ENCODE measurements around the gene PAGE2.
A peak's percentile ranks its signal among the peaks of the same experiment; 100 is the strongest.
"Not testable (repeated sequence)": the region's sequence is repeated elsewhere in the genome, so short reads cannot be mapped to it uniquely, and the experiment has no call there.

Gene PAGE2

DNA sequence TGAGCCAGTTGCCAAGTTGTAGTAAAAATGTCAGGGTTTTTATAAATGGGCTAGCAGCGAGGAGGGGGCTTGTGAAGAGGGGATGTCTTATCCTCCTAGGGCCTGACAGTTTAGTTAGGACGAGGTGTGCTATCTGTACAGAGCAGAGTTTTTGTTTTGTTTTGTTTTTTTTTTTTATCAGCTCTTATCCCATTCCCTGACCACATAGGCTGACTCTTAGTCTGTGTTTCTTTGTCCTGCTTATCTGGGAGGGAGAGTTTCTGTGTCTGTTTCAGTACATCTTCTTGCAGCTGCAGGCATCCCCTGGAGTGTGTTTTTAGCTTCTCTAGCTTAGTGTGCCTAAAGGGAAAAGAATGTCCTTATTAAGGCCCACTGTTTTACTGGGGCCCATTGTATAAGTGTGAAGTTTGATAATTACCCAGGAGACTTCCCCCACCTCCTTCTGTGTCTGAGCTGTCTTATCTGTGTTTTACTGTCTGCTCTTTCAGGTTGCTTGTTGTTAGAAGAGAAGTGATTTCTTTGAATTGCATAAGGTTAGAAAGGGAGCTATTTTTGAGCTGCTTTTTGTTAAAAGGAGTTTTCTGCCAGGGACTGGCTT lies 32.0 kb downstream of the PAGE2 start:
- in situ Hi-C loops (cut with MboI; ENCODE audit: low pct_unique_long_range_greater_than_20kb, low sequenced_read_pairs, unreplicated experiment), result no loop called here
- DNase-seq (ENCODE audit: low spot score), result no peak
- TF ChIP-seq CTCF (IDR thresholded peaks at IDR 0.05; ENCODE audit: extremely low read depth, insufficient read depth, missing control alignments), result no peak

DNA sequence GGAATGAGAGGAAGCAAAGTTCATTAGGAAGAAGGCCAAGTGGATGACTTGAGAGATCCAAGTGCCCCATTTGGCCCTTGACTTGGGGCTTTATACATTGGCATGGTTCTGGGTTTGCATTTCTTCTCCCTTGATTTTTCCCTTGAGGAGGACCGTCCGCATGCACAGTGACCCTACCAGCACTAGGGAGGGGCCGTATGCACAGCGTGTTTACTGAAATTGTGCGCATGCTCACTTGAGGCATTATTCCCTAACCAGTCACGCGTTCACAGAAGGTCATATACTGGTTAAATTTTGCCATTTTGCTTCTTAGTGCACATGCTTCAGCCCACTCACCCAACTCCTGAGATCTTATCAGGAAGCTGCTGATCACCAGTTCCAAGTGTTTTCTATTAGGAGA lies 35.1 kb downstream of the PAGE2 start:
- in situ Hi-C loops (cut with MboI; ENCODE audit: low pct_unique_long_range_greater_than_20kb, low sequenced_read_pairs, unreplicated experiment), result no loop called here
- no peak for TF ChIP-seq CTCF (IDR thresholded peaks at IDR 0.05; ENCODE audit: extremely low read depth, insufficient read depth, missing control alignments)
- DNase-seq (ENCODE audit: low spot score), result no peak

GRCh38 chrX:55127692-55128091 lies 38.9 kb downstream of the PAGE2 start:
- no peak for DNase-seq (ENCODE audit: low spot score)
- in situ Hi-C loops (cut with MboI; ENCODE audit: low pct_unique_long_range_greater_than_20kb, low sequenced_read_pairs, unreplicated experiment), result no loop called here
- no peak for TF ChIP-seq CTCF (IDR thresholded peaks at IDR 0.05; ENCODE audit: extremely low read depth, insufficient read depth, missing control alignments)

DNA sequence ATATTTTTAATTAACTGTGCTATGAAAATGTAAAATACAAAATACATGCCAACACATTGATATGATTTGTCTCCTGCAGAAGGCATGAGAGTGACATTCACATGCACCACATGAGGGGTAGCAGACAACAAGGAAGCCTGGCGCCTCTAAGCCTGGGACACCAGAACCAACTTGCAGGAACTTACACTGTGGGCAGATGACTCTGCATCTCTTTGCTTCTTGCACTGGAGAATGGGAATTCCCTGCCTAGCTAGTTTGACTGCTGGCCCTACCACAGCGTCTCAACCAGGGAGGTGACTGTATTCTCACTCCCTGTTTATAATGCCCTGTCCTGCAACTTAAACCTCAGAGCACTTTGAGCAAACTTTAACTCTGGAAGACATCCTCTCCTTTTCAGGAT lies 40.5 kb downstream of the PAGE2 start:
- in situ Hi-C loops (cut with MboI; ENCODE audit: low pct_unique_long_range_greater_than_20kb, low sequenced_read_pairs, unreplicated experiment), result no loop called here
- DNase-seq (ENCODE audit: low spot score), result no peak
- no peak for TF ChIP-seq CTCF (IDR thresholded peaks at IDR 0.05; ENCODE audit: extremely low read depth, insufficient read depth, missing control alignments)

DNA sequence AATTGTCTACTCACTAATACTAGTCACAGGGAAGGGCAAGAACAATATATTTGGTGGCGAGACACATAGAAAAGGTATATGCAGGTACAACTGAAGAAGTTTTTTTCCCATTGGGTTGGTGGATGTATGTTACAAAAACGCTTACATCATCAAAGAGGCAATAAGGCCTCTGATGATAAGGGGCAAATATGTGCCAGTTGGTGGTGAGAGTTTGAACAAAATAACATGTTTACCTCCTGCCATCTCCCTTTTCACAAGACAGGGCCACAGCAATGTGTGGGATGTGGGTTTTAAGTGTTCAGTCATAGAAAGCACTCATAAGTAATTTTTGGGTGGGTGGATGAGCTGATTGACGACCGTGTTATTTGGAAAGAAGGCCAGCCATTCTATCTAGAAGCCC lies 41.7 kb downstream of the PAGE2 start:
- in situ Hi-C loops (cut with MboI; ENCODE audit: low pct_unique_long_range_greater_than_20kb, low sequenced_read_pairs, unreplicated experiment), result no loop called here
- TF ChIP-seq CTCF (IDR thresholded peaks at IDR 0.05; ENCODE audit: extremely low read depth, insufficient read depth, missing control alignments), result no peak
- DNase-seq (ENCODE audit: low spot score), result no peak

- no peak for DNase-seq (ENCODE audit: low spot score)
- in situ Hi-C loops (cut with MboI; ENCODE audit: low pct_unique_long_range_greater_than_20kb, low sequenced_read_pairs, unreplicated experiment), result no loop called here
- TF ChIP-seq CTCF (IDR thresholded peaks at IDR 0.05; ENCODE audit: extremely low read depth, insufficient read depth, missing control alignments), result no peak
Measured at GRCh38 chrX:55132416-55132815, 43.6 kb downstream of the PAGE2 start.

DNA sequence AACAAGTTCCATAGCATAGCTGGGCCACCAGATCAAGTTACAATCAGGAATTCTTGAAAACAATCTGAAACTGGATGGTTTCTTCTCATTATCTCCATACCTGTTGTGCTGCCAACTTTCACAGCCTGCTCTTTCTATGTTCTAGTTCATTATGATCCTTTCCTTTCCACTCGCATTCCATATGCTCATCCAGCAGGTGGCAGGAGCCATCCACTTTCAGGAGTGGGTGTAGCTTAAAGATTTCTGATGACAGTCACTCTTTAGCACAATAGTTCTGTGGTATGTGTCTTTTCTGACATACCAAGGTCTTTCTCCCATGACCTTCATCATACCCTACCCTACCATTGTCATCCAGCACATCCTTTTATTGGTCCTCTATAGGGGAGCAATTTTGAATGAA lies 46.4 kb downstream of the PAGE2 start:
- DNase-seq (ENCODE audit: low spot score), result no peak
- in situ Hi-C loops (cut with MboI; ENCODE audit: low pct_unique_long_range_greater_than_20kb, low sequenced_read_pairs, unreplicated experiment), result no loop called here
- TF ChIP-seq CTCF (IDR thresholded peaks at IDR 0.05; ENCODE audit: extremely low read depth, insufficient read depth, missing control alignments), result peak; percentile 38

DNA sequence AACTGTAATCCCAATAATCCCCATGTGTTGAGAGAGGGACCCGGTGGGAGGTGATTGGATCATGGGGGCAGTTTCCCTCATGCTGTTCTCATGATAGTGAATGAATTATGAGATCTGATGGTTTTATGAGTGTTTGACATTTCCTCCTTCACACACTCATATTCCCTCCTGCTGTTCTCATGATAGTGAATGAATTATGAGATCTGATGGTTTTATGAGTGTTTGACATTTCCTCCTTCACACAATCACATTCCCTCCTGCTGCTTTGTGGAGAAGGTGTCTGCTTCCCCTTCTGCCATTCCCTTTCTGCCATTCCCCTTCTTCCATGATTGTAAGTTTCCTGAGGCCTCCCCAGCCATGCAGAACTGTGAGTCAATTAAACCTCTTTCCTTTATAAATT lies 52.0 kb downstream of the PAGE2 start:
- in situ Hi-C loops (cut with MboI; ENCODE audit: low pct_unique_long_range_greater_than_20kb, low sequenced_read_pairs, unreplicated experiment); DNase-seq (ENCODE audit: low spot score): not testable (repeated sequence)

Measured in GM13977 (cell line).